Measurements from ENCODE around the gene LPP.

Gene LPP

DNA sequence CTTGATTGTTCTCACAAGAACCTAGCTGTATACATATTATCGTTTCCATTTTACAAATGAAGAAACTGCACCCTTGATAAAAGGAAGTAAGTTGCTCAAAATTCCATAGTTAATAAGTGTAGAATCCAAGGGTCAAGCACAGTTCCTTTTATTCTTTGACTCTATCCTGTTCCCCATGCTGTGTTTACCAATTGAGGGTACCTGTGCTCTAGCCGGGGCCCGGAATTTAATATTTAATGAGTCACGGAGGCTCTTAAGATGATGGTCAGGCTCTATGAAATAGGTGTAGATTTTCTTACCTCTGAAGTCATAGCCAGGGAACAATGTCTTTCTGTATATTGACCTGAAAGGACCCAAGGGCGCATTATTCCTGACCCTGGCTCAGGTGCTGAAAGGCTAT, 65.2 kb downstream of the LPP start:
- no peak for DNase-seq (ENCODE audit: low spot score)

GRCh38 chr3:188220097-188220788, 66.3 kb downstream of the LPP start:
- no peak for DNase-seq (ENCODE audit: low spot score)

DNA sequence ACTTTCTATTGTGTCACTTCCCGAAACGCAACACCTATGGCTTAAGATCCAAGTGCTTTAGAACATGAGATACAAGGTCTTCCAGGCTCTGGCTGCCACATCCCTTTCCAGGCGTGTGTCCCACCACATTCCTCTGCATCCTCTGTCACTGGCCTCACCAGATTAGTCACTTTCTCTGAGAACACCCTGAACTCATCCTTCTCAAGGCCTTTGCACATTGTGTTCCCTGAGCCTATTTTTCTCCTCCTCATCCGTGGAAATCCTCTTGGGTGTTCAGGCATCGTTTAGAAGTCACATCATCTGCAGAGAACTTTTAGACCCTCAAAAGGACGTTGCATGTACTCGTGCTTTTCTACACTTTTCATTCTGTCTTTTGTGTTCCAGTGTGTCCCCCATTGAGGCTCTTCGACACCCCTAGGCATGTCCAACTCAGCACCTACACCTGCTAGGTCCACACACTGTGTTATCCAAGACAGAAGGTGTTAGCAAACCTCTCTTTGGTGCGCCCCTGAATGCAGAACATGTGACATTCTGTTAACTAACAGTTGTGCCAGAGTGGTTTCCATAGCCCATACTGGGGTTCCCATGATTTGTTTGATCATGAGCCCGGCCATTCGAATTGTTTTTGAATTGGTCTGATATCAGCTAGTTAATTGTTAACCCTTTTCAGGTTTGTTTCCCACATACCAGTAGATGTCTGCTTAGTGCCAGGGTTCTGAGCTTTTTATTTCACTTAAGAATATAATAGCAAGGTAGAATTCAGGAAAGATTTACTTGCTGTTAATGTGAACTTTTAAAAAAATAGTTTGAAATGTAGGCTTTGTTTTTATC, 67.2 kb downstream of the LPP start:
- DNase-seq (ENCODE audit: low spot score) = no peak

DNA sequence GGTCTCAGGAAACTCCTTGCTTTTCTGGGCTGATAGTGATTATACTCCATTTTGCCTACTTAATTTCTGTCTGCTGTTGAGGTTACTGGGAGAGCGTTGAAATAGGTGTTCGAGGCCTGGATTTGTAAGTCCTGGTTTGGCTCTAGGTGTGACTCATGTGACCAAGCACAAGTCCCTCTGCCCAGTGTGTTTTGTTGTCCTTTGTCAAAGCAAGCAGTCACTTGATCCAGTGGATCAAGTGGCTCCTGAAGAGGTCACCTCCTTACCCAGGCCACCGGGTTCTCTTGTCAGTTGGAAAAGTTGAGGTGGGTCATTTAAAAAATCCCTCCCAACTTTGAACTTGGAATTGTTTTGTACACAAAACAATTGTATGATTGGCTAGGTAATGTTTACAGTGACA, 70.0 kb downstream of the LPP start:
- DNase-seq (ENCODE audit: low spot score) = no peak

GRCh38 chr3:188227442-188227841, 73.5 kb downstream of the LPP start:
- DNase-seq (ENCODE audit: low spot score) = no peak

DNA sequence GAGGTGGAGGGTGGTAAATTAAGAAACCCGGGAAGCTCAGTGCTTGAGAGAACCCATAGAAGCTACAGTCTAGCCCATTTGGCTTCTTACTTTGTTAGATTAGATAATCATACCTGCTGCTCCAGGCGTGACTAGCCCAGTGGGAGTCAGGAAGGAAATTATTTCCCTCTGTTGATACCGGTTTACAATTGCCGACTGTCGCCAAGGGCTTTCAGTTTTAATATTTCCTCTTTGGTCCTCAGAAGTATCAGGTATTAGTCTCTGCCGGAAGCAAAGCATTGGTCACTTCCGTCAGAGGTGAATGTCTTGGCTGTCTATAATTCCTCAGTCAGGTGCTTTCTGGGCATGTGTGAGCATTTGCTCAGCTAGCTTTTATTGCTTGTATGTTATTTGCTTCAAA, 75.2 kb downstream of the LPP start:
- no peak for DNase-seq (ENCODE audit: low spot score)

GRCh38 chr3:188229726-188230125, 75.8 kb downstream of the LPP start:
- DNase-seq (ENCODE audit: low spot score) = no peak

- no peak for DNase-seq (ENCODE audit: low spot score)
Measured at GRCh38 chr3:188230962-188231361, 77.0 kb downstream of the LPP start.

DNA sequence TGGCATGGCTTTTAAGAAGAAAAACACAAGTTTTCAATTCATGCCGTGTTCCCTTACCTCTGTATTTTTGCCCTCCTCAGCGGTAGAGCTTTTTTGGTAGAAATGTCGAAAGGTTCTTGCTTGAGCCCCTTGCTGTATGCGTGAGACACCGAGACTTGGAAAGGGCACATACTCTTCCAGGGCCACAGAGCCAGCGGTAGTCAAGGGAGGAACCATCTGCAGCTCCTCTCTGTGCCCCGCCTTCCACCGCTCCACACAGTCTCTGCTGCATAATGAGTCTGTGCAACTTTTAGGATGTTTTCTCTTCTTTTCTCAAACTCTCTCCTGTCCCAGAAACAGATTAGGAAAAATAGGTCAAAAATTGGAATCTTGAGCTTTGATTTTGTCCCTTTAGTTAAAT, 77.5 kb downstream of the LPP start:
- DNase-seq (ENCODE audit: low spot score) = no peak

- no peak for DNase-seq (ENCODE audit: low spot score)
Measured at GRCh38 chr3:188232656-188233055, 78.7 kb downstream of the LPP start.

- no peak for DNase-seq (ENCODE audit: low spot score)
Measured at GRCh38 chr3:188233320-188233719, 79.4 kb downstream of the LPP start.

- no peak for DNase-seq (ENCODE audit: low spot score)
Measured at GRCh38 chr3:188234132-188234531, 80.2 kb downstream of the LPP start.

DNA sequence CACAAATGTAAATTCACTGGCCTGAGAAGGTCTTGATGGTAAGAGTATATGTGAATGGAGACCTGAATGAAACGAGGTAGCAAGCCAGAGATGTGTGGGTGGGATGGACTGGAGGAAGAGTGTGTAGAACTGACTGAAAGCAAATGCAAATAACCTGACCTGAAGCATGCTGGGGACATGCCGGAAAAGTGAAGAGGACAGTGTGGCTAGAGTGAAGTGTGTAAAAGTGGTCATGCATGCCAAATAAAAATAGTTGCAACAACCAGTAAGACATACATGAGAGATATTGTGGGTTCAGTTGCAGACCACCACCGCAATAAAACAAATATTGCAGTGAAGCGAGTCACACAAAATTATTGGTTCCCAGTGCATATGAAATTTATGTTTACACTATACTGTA, 82.3 kb downstream of the LPP start:
- no peak for DNase-seq (ENCODE audit: low spot score)

DNA sequence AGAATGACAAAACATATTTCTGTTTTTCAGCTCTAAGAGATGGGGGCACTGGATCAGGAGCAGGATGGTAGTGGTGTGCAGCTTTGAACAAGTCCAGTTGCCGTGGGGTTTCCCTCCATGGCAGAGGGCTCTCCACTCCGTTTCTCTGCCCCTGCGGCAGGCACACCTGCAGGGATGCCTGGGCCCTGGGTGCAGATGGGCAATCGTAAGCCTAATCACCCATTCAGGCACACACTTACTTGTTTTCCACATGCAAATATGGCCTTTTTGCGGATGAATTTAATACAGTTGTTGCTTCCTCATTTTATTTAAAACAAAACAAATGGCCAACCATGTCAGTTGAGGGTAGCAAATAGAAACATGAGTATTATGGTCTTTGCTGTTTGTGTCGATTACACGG, 85.1 kb downstream of the LPP start:
- no peak for DNase-seq (ENCODE audit: low spot score)

GRCh38 chr3:188239577-188239976, 85.6 kb downstream of the LPP start:
- no peak for DNase-seq (ENCODE audit: low spot score)

GRCh38 chr3:188240189-188240981, 86.4 kb downstream of the LPP start:
- no peak for DNase-seq (ENCODE audit: low spot score)

GRCh38 chr3:188241072-188241471, 87.1 kb downstream of the LPP start:
- DNase-seq (ENCODE audit: low spot score) = peak; percentile 20

DNA sequence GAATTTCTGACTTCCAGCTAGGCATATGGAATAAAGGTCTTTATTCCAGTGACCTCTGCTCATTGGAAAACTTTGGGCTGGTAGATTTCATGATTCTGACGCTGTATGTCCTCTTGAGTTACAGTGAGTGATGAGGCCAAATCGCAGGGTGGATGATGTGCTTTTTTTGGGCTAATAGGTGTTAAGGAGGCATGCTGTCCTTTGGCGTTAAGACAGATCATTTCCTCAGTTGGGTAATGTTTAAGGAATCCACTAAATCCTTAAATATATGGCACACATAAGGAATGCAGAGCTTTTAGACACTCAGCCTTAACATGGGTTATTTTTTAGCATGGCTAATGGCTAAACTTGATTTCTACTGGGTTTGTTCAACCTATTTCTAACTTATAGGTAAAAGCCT, 87.9 kb downstream of the LPP start:
- no peak for DNase-seq (ENCODE audit: low spot score)

DNA sequence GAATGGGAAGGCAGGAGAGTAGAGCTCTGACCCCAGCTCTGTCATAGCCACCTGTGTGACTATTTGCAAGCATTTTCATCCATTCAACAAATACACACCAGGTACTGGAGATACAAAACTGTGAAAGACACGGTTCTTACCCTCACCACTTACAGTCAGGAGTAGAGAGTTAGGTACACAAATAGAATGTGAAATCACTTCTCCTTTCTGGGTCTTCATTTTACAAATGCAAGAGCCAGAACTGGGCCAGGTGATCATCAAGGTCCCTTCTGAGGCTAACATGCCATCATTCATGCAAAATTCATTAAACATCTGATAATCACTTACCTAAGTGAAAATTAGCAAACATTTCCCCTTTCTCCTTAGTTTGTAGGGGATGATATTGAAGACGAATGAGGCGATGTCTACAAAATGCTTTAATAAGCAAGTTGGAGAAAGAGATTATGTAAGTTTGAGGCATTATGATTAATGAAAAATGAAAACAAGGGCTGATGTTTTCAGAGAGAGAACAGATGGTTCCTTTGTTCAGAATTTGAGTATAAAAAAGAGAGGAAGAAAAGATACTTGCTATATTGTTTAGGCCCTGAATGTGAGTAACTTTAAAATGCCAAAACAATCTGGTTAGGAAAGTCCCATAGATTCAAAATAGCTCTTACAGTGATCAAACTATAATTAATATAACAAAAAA, 88.6 kb downstream of the LPP start:
- no peak for DNase-seq (ENCODE audit: low spot score)

DNA sequence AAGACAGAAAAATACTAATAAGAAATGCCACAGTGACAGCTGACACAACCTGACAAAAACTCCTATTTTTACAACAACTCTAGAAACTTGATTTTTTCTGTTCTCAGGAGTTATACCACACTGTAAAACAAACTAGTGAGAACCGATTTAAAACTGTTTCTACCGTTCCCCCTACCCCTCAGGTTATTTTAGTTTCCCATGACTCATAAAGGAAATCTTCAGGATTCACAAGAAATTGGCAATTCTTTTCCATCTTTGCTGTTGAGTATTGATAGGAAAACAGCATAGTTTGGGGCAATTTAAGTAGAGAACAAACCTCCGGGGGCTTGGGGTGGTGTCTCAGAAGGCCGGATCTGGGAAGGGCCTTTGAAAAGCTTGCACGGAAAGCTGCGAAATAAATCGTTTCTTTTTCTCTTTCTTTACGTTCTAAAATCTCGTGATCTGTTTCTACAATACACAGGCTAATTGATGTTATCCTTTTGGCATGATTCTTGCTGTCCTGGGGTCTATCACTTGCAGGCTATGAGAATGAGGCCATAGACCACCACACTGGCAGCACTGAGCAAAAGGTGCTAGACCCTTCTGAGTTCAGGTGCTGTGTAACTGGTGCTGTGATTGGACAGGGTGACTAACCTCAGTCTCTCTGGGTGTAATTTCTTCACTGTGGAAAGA, 89.3 kb downstream of the LPP start:
- DNase-seq (ENCODE audit: low spot score) = no peak

- no peak for DNase-seq (ENCODE audit: low spot score)
Measured at GRCh38 chr3:188244395-188244861, 90.5 kb downstream of the LPP start.
